ENCODE data around the gene CACNA1S.

CACNA1S gene

GRCh38 chr1:201009962-201010645 is 102.1 kb downstream of the CACNA1S start:
- TF ChIP-seq CTCF (IDR thresholded peaks at IDR 0.05): no peak

- no peak for TF ChIP-seq CTCF (IDR thresholded peaks at IDR 0.05)
Measured at GRCh38 chr1:201008666-201009360, 103.4 kb downstream of the CACNA1S start.

- no peak for TF ChIP-seq CTCF (IDR thresholded peaks at IDR 0.05)
Measured at GRCh38 chr1:201007481-201007880, 104.7 kb downstream of the CACNA1S start.

GRCh38 chr1:201006450-201006849 is 105.8 kb downstream of the CACNA1S start:
- no peak for TF ChIP-seq CTCF (IDR thresholded peaks at IDR 0.05)

GRCh38 chr1:201004732-201005131 is 107.5 kb downstream of the CACNA1S start:
- TF ChIP-seq CTCF (IDR thresholded peaks at IDR 0.05): no peak

- TF ChIP-seq CTCF (IDR thresholded peaks at IDR 0.05): no peak
Measured at GRCh38 chr1:201004154-201004553, 108.1 kb downstream of the CACNA1S start.

- TF ChIP-seq CTCF (IDR thresholded peaks at IDR 0.05): no peak
Measured at GRCh38 chr1:201002510-201002909, 109.7 kb downstream of the CACNA1S start.
